Immature natural killer cell (primary cell): ENCODE data around the gene SLC43A1. TPM values are rescaled to one million over a fixed set of nuclear protein-coding genes. Genes with fewer than 3 reads are reported as not detected.

Experiments
- DNase-seq, 3 donors: peaks; one replicate each; pipeline ENCODE4 v3.0.0; 2022; ENCODE audit warnings: mixed read lengths in 1 of 3
- H3K27ac Mint-ChIP-seq, 6 donors: one replicate each; pipeline ENCODE4 v1.8.0; 2020; ENCODE audit warnings: mixed read lengths in 6 of 6, mild to moderate bottlenecking in 5 of 6, inconsistent platforms in 4 of 6, moderate library complexity in 3 of 6
- H3K27me3 Mint-ChIP-seq, 3 donors: one replicate each; pipeline ENCODE4 v1.8.0; 2020 to 2021; ENCODE audit warnings: low read depth in 3 of 3, mild to moderate bottlenecking in 3 of 3, mixed read lengths in 3 of 3, moderate library complexity in 3 of 3, inconsistent platforms in 1 of 3
- H3K36me3 Mint-ChIP-seq, 3 donors: one replicate each; pipeline ENCODE4 v1.8.0; 2020; ENCODE audit warnings: mixed read lengths in 3 of 3, inconsistent platforms in 2 of 3, mild to moderate bottlenecking in 2 of 3
- H3K4me1 Mint-ChIP-seq, 2 donors: one replicate each; pipeline ENCODE4 v1.8.0; 2020; ENCODE audit warnings: inconsistent platforms in 2 of 2, mild to moderate bottlenecking in 2 of 2, mixed read lengths in 2 of 2, moderate library complexity in 1 of 2
- H3K4me3 Mint-ChIP-seq, 5 donors: one replicate each; pipeline ENCODE4 v1.8.0; 2020; ENCODE audit warnings: mild to moderate bottlenecking in 5 of 5, mixed read lengths in 5 of 5, inconsistent platforms in 3 of 5, moderate library complexity in 3 of 5
- H3K9me3 Mint-ChIP-seq, 6 donors: one replicate each; pipeline ENCODE4 v1.8.0; 2020; ENCODE audit warnings: mild to moderate bottlenecking in 6 of 6, mixed read lengths in 6 of 6, inconsistent platforms in 4 of 6, moderate library complexity in 3 of 6
- polyA plus RNA-seq, 3 donors: library from polyadenylated mRNA; unstranded; fragments of 300-500 nt; fragmentation: Illumina TruSeq; gene quantifications; one replicate each; pipeline ENCODE4 v1.2.3, GENCODE V29; 2021

SLC43A1 gene
- polyA plus RNA-seq, 3 donors from 2014 or later, result 15.8 to 20.3 (median 17.5) TPM

- Mint-ChIP-seq H3K4me3 (no peak overlapping the region), H3K27me3 (peaks cover 7 to 23% (median 19%) of the 10 kb centered on the region in 3 donors), H3K9me3 (no peaks in the 10 kb centered on the region), H3K36me3 (peaks cover 0 to 5% (median 3%) of the 10 kb centered on the region in 3 donors), H3K27ac (peak overlapping the region in 1 of 6 donors; percentile 58), H3K4me1 (peaks cover 23 to 24% of the 10 kb centered on the region in 2 donors)
- DNase-seq, result no peak
These were observed 51.6 kb downstream of the SLC43A1 start for GRCh38 chr11:57463671-57464538.

GRCh38 chr11:57462597-57462996 lies 52.9 kb downstream of the SLC43A1 start:
- peak overlapping the region in 2 of 6 donors; percentile 46 to 54 for H3K27ac Mint-ChIP-seq
- H3K36me3 Mint-ChIP-seq, result no peaks in the 10 kb centered on the region
- peaks cover 32 to 34% of the 10 kb centered on the region in 2 donors for H3K4me1 Mint-ChIP-seq
- peak overlapping the region; percentile 25 to 64 (median 30) for H3K4me3 Mint-ChIP-seq
- peaks cover 10 to 31% (median 23%) of the 10 kb centered on the region in 3 donors for H3K27me3 Mint-ChIP-seq
- no peaks in the 10 kb centered on the region for H3K9me3 Mint-ChIP-seq
- no peak for DNase-seq

- Mint-ChIP-seq H3K9me3 (no peaks in the 10 kb centered on the region), H3K27ac (peak overlapping the region in 2 of 6 donors; percentile 26 to 46), H3K36me3 (no peaks in the 10 kb centered on the region), H3K27me3 (peaks cover 10 to 38% (median 25%) of the 10 kb centered on the region in 3 donors), H3K4me3 (peak overlapping the region in 4 of 5 donors; percentile 38 to 63 (median 45)), H3K4me1 (peaks cover 36 to 41% of the 10 kb centered on the region in 2 donors)
- DNase-seq, result no peak
These were observed 53.5 kb downstream of the SLC43A1 start for GRCh38 chr11:57461841-57462489.

- Mint-ChIP-seq H3K9me3 (no peaks in the 10 kb centered on the region), H3K4me1 (peaks cover 37 to 43% of the 10 kb centered on the region in 2 donors), H3K36me3 (no peaks in the 10 kb centered on the region), H3K27me3 (peaks cover 10 to 38% (median 25%) of the 10 kb centered on the region in 3 donors), H3K27ac (peak overlapping the region in 1 of 6 donors; percentile 26), H3K4me3 (peak overlapping the region; percentile 38 to 63 (median 44))
- no peak for DNase-seq
These were observed 54.4 kb downstream of the SLC43A1 start for GRCh38 chr11:57460758-57461749.

GRCh38 chr11:57460022-57460757 lies 55.3 kb downstream of the SLC43A1 start, which contains the start of gene RTN4RL2:
RTN4RL2 (plus strand) TSS chr11:57460528; CDS start chr11:57460866, 338 bp downstream.
- Mint-ChIP-seq H3K9me3 (no peaks in the 10 kb centered on the region), H3K27me3 (peaks cover 10 to 38% (median 28%) of the 10 kb centered on the region in 3 donors), H3K4me1 (peaks cover 37 to 43% of the 10 kb centered on the region in 2 donors)

GRCh38 chr11:57459164-57460021 lies 56.1 kb downstream of the SLC43A1 start:
- Mint-ChIP-seq H3K27me3 (peaks cover 10 to 38% (median 28%) of the 10 kb centered on the region in 3 donors), H3K4me3 (peak overlapping the region; percentile 84 to 98 (median 88)), H3K36me3 (no peaks in the 10 kb centered on the region), H3K9me3 (no peaks in the 10 kb centered on the region), H3K27ac (peak overlapping the region in 3 of 6 donors; percentile 30 to 46 (median 30)), H3K4me1 (peaks cover 37 to 43% of the 10 kb centered on the region in 2 donors)
- DNase-seq, result peak in 1 of 3 donors; percentile 18

More at GRCh38 chr11:57460022-57460757, 55.3 kb downstream of the SLC43A1 start, which contains the start of gene RTN4RL2:
- H3K36me3 Mint-ChIP-seq, result no peaks in the 10 kb centered on the region
- peak within 1 kb of the TSS; percentile 76 to 93 (median 88) for H3K4me3 Mint-ChIP-seq
- no peak for DNase-seq
- H3K27ac Mint-ChIP-seq, result peak within 1 kb of the TSS in 2 of 6 donors; percentile 30 to 46

GRCh38 chr11:57458410-57459163 lies 56.9 kb downstream of the SLC43A1 start:
- H3K36me3 Mint-ChIP-seq, result no peaks in the 10 kb centered on the region
- no peaks in the 10 kb centered on the region for H3K9me3 Mint-ChIP-seq
- H3K4me1 Mint-ChIP-seq, result peaks cover 37 to 43% of the 10 kb centered on the region in 2 donors
- H3K27me3 Mint-ChIP-seq, result peaks cover 10 to 37% (median 26%) of the 10 kb centered on the region in 3 donors
- peak overlapping the region; percentile 84 to 98 (median 86) for H3K4me3 Mint-ChIP-seq
- peak; percentile 45 to 48 (median 45) for DNase-seq
- peak overlapping the region in 2 of 6 donors; percentile 10 to 30 for H3K27ac Mint-ChIP-seq

GRCh38 chr11:57458060-57458409 lies 57.5 kb downstream of the SLC43A1 start:
- no peak overlapping the region for H3K27ac Mint-ChIP-seq
- no peaks in the 10 kb centered on the region for H3K9me3 Mint-ChIP-seq
- no peak for DNase-seq

GRCh38 chr11:57457643-57458023 lies 57.9 kb downstream of the SLC43A1 start:
- peaks cover 10 to 32% (median 26%) of the 10 kb centered on the region in 3 donors for H3K27me3 Mint-ChIP-seq
- no peak for DNase-seq
- H3K36me3 Mint-ChIP-seq, result no peaks in the 10 kb centered on the region
- H3K9me3 Mint-ChIP-seq, result no peaks in the 10 kb centered on the region
- H3K27ac Mint-ChIP-seq, result peak overlapping the region in 1 of 6 donors; percentile 41
- peaks cover 29 to 35% of the 10 kb centered on the region in 2 donors for H3K4me1 Mint-ChIP-seq
- H3K4me3 Mint-ChIP-seq, result peak overlapping the region; percentile 71 to 77 (median 74)

More at GRCh38 chr11:57458060-57458409, 57.5 kb downstream of the SLC43A1 start:
- H3K4me3 Mint-ChIP-seq, result peak overlapping the region in 3 of 5 donors; percentile 52 to 77 (median 73)
- peaks cover 10 to 35% (median 26%) of the 10 kb centered on the region in 3 donors for H3K27me3 Mint-ChIP-seq
- peaks cover 33 to 39% of the 10 kb centered on the region in 2 donors for H3K4me1 Mint-ChIP-seq
- H3K36me3 Mint-ChIP-seq, result no peaks in the 10 kb centered on the region

- no peaks in the 10 kb centered on the region for H3K36me3 Mint-ChIP-seq
- H3K27ac Mint-ChIP-seq, result peak overlapping the region in 1 of 6 donors; percentile 41
- no peaks in the 10 kb centered on the region for H3K9me3 Mint-ChIP-seq
- H3K27me3 Mint-ChIP-seq, result peaks cover 10 to 32% (median 26%) of the 10 kb centered on the region in 3 donors
- H3K4me1 Mint-ChIP-seq, result peaks cover 26 to 32% of the 10 kb centered on the region in 2 donors
- H3K4me3 Mint-ChIP-seq, result peak overlapping the region; percentile 71 to 77 (median 74)
- peak; percentile 68 to 72 (median 70) for DNase-seq
These were observed 58.4 kb downstream of the SLC43A1 start for GRCh38 chr11:57456960-57457642.
